ENCODE measurements around the gene CPLX4.

- TF ChIP-seq POLR2AphosphoS5 (IDR thresholded peaks at IDR 0.05; ENCODE audit: low read depth, low read length) (no peak), TCF7L2 (IDR thresholded peaks at IDR 0.05; ENCODE audit: low read depth, low read length) (no peak), SIN3A (IDR thresholded peaks at IDR 0.05; ENCODE audit: borderline replicate concordance, insufficient read depth, low read depth, low read length) (no peak)
- TF ChIP-seq, protein P1, sequence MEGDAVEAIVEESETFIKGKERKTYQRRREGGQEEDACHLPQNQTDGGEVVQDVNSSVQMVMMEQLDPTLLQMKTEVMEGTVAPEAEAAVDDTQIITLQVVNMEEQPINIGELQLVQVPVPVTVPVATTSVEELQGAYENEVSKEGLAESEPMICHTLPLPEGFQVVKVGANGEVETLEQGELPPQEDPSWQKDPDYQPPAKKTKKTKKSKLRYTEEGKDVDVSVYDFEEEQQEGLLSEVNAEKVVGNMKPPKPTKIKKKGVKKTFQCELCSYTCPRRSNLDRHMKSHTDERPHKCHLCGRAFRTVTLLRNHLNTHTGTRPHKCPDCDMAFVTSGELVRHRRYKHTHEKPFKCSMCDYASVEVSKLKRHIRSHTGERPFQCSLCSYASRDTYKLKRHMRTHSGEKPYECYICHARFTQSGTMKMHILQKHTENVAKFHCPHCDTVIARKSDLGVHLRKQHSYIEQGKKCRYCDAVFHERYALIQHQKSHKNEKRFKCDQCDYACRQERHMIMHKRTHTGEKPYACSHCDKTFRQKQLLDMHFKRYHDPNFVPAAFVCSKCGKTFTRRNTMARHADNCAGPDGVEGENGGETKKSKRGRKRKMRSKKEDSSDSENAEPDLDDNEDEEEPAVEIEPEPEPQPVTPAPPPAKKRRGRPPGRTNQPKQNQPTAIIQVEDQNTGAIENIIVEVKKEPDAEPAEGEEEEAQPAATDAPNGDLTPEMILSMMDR (IDR thresholded peaks at IDR 0.05), result no peak
- TF ChIP-seq, protein P2, sequence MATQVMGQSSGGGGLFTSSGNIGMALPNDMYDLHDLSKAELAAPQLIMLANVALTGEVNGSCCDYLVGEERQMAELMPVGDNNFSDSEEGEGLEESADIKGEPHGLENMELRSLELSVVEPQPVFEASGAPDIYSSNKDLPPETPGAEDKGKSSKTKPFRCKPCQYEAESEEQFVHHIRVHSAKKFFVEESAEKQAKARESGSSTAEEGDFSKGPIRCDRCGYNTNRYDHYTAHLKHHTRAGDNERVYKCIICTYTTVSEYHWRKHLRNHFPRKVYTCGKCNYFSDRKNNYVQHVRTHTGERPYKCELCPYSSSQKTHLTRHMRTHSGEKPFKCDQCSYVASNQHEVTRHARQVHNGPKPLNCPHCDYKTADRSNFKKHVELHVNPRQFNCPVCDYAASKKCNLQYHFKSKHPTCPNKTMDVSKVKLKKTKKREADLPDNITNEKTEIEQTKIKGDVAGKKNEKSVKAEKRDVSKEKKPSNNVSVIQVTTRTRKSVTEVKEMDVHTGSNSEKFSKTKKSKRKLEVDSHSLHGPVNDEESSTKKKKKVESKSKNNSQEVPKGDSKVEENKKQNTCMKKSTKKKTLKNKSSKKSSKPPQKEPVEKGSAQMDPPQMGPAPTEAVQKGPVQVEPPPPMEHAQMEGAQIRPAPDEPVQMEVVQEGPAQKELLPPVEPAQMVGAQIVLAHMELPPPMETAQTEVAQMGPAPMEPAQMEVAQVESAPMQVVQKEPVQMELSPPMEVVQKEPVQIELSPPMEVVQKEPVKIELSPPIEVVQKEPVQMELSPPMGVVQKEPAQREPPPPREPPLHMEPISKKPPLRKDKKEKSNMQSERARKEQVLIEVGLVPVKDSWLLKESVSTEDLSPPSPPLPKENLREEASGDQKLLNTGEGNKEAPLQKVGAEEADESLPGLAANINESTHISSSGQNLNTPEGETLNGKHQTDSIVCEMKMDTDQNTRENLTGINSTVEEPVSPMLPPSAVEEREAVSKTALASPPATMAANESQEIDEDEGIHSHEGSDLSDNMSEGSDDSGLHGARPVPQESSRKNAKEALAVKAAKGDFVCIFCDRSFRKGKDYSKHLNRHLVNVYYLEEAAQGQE (IDR thresholded peaks at IDR 0.05; ENCODE audit: insufficient read depth in 1 of 2, low read depth in 2 of 2, low read length in 1 of 2), result no peak
Observed at GRCh38 chr18:59353079-59353680, 34.7 kb upstream of the CPLX4 start.

All from Panc1 (cell line).